GF-D8 (cell line): Measurements from ENCODE around the gene NPEPL1.
"Not testable (repeated sequence)": the region's sequence is repeated elsewhere in the genome, so short reads cannot be mapped to it uniquely, and the experiment has no call there.

Source experiments
- DNase-seq: peaks from one replicate; lab custom pipeline; 2025; lab: John Stamatoyannopoulos, UW

The NPEPL1 gene

GRCh38 chr20:58712806-58713731 is 20.5 kb downstream of the NPEPL1 start:
- DNase-seq, result no peak

DNA sequence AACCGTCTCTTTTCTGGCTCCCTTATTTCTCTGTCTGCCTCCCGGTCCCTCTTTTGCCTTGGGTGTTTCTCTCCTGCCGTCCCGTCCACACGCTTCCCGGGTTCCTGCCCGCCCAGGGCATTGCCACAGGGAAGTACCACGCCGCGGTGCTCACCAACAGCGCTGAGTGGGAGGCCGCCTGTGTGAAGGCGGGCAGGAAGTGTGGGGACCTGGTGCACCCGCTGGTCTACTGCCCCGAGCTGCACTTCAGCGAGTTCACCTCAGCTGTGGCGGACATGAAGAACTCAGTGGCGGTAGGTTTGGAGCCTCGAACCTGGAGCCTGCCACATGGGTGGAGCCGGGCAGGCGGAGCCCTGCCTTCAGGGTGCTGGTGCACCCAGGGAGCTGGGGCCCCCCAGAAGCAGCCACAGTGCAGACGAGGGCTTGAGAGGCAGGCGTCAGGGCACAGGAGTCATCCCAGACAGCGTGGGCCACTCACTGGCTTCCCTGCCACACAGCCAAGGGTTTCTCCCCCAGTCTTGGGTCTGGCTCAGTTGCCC is 21.3 kb downstream of the NPEPL1 start:
- no peak for DNase-seq

DNA sequence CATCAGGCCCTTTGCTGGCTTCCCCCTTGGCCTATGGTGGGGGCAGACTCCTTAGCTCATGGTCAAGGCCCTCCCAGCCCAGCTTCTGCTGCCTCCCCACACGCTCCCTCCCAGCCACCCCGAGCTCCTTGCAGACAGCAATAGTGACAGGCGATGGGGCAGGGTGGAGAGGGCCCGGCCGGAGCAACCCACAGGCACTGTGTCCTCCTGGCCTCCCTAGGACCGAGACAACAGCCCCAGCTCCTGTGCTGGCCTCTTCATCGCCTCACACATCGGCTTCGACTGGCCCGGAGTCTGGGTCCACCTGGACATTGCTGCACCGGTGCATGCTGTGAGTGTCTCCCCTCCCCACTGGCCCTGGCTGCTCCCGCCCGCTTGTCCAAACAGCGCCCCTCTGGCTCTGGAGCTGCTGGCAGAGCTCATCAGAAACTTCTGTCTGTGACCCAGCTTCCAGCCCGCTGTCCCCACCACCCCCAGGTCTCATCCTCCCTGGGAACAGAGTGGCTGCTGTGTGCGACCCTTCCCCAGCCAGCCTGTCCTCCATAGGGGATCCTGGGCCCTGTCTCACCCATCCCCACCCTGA is 21.8 kb downstream of the NPEPL1 start:
- DNase-seq, result no peak

GRCh38 chr20:58714923-58715351 is 22.3 kb downstream of the NPEPL1 start:
- DNase-seq, result no peak

DNA sequence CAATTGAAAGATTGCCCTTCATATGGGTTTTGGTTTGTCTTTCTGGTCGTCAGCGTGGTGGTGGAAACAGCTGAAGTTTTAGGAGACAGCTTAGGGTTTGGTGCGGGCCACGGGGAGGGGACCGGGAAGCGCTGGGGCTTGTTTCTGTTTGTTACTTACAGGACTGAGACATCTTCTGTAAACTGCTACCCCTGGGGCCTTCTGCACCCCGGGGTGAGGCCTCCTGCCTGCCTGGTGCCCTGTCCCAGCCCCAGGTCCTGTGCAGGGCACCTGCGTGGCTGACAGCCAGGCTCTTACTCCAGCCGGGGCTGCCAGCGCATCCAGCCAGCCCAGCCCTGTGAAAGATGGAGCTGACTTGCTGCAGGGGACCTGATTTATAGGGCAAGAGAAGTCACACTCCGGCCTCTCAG is 22.8 kb downstream of the NPEPL1 start:
- DNase-seq, result no peak

GRCh38 chr20:58715801-58716475 is 23.3 kb downstream of the NPEPL1 start:
- DNase-seq, result no peak

DNA sequence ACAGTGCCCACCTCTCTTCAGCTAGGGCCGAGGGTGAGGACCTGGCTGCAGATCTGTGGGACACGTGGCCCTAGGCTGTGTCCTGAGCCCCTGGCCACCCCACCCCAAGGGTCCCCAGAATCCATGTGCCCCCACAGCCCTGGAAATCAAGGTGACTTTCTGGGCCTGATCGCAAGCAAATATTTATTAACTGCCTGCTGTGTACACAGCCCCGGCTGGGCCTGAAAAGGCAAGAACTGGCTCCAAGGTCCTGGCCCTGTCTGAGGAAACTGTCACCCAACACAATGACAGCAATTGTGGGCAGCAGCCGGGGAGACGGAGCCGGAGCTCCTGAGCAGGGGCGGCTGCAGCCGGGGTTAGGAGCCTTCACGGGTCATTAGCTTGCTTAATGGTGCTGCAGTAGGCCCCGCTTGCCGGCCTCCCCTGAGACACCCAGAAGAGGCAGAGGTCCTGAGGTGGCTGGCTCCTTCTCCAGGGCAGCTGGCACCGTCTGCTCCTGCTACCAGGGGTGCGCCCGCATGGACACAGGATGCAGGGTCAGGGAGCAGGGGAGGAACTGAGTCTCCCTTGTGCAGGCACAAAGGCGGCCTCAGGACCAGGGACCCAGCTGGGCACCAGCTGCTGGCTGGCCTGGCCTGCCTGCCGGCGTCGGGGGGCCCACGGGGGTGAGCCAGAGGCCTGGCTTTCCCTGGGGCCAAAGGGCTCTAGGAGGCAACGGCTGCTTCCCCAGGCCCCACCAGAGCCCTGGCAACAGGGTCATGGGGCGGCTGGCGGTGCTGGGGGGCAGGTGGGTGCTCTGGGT is 24.1 kb downstream of the NPEPL1 start:
- no peak for DNase-seq

- DNase-seq, result no peak
Observed at GRCh38 chr20:58717278-58718091, 24.9 kb downstream of the NPEPL1 start.

DNA sequence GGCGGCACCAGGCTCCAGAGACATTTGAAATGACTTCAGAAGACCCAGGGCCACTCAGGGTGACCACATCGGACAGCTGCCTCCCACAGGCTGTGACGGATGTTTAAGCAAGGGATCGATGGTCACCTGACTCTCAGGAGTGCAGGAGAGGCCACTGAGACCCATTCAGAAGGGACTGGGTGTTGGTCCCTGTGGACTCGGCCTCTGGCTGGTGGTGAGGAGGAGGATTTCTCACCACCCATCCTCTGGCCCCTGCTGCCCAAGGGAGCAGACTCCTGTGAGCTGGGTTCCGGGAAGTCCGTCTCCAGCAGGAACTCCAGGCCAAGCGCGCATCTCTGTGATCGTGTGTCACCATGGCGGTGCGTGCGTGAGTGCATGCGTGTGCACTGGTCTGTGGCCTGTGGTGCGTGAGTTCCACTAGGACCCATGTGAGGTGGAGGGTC is 25.5 kb downstream of the NPEPL1 start:
- DNase-seq, result no peak

DNA sequence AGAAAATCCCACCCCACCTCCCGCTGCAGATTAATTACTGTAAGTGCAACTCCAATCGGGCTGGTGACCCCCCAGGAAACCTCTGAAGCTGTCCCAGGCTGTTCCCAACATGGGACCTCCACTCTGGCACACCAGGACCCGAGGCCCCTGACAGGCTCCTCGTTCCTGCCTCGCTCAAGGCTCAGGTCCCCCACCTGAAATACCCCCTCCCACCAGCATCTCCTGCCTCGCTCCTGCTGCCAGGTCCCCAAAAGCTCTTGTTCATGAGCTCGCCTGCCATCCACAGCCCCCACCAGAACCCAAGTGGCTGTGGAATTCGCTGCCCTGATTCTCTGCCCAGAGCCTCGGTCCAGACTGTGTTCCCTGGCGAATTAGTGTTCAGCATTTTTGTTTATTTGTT is 26.1 kb downstream of the NPEPL1 start:
- no peak for DNase-seq

DNA sequence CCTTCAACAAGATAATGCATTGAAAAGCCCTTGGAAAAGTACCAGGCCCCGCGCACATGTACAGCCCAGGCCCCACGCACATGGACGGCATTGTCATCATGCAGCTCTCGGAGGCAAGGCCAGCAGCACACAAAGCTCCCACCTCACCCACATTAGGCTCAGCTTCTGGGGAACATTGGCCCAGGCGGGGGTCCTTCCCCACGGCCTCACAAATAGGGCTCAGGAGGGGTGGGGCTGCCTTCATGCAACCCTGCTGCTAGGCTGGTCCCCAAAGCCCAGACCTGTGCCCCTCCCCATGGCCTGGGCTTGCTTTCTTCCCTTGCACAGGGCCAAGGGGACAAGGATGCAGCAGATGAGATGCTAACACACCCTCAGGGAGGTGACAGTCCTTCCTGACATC is 26.7 kb downstream of the NPEPL1 start:
- no peak for DNase-seq

DNA sequence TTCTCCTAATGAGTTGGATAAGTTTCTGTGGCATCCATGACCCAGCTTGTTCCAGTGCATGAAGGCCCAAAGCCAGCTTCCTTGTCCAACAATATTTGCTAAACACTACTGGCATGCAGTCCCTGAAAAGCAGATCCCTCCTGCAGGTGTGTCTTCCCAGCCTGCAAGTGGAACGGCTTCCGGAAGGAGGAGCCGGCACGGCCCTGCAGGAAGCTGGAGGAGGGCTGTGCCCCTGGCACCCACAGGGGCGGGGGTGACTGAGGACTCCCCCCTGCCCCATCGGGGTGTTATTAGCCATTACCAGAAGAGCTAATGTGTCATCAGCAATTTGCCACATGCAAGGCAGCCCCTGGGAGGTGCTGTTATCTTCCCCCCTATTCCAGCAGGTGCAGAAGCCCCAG is 27.4 kb downstream of the NPEPL1 start:
- no peak for DNase-seq

DNA sequence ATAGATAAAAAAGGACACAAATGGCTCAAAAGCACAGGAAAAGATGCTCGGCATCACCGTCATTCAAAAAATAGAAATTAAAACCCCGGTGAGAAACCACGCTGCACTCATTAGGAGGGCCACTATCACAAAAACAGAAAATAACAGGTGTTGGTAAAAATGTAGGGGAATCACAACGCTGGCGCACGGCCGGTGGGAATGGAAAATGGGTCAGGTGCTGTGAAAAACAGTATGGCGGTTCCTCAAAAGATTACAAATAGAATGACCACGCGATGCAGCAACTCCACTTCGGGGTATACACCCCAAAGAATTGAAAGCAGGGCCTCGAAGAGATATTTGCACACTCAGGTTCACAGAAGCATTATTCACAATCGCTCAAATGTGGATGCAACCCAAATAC is 28.3 kb downstream of the NPEPL1 start:
- DNase-seq, result no peak

DNA sequence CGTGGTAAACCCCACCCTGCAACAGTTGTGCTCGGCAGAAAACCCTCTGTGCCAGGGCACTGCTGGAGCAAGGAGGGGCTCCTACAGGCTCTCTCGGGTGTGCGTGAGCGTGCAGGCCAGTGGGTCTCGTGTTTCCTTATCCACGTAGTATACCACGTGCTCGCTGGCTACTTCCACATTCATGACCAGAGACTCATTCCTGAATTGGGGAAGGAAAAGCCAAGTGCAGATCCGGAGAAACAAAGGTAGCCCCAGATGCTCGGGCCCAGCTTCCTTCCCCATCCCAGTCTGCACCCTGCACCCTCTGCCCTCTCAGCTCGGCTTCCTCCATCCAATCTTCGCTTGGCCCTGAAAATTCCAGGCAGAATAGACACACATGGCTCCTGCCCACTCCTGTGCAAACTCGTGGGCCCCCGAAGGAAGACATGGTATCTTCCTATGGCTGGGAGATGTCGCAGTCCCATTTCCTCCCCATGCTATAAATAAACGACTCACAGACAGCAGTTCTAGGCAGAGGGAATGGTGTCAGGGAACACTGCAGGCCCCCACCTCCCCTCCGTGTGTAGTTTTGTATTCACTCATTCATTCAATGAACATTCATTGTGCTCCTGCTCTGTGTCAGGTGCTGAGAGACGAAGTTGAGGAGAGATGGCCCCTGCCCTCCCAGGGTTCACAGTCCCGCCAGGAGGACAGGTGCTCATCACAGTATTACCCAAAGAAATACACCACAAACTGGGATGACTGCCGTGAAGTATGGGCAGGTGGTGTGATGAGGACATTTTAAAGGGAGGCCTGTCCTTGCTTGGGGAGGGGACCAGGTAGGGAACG is 29.6 kb downstream of the NPEPL1 start:
- DNase-seq, result no peak

DNA sequence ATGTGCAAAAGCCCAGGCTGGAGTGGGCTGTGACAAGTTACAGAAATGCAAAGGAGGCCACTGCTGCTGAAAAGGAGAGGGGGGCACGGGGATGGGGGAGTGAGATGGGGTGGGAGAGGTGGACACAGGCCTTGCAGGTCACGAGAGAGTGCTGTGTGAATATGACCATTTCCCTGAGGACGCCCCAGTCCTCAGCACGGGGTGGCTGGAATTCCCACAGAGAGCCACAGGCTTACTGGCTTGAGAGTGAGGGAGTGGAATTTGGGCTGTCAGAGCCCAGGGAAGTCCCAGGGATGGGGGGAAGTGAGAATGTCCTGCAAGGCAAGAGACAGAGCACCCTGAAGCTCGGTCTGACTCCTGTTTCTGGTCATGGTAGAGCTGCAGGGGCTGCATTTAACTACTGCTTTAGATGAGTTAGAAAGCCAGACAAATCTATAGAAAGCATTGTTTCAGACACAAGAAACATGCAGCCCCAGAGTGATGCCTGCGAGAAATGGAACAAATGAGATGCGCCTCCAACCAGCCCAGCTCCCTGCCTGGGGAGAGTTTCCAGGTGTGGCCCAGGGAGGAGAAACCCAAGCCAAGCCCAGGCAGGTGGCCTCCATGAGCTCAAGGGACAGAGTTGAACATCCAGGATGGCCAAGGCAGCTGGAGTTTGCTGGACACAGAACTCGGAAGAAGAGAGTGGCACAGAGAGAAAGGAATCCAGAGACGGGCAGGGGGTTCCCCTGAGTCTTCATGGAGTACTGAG is 30.5 kb downstream of the NPEPL1 start:
- DNase-seq, result no peak

DNA sequence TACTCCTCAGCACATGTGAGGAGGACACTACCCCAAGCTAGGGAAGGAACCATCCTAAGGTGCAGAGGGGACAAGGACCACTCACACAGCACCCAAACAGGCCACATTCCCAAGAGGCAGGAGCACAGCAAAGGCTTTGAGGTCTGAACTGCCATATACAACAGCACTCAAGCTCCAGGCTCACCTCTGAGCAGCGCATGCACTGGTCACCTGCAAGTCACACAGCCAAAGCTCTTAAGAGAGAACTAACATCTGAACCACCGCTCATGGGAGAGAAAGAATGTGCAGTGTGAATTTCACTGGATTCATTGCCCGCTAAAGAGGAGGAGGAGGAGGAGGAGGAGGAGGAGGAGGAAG is 31.0 kb downstream of the NPEPL1 start:
- no peak for DNase-seq

- DNase-seq, result not testable (repeated sequence)
Observed at GRCh38 chr20:58726156-58726555, 33.6 kb downstream of the NPEPL1 start.

GRCh38 chr20:58731192-58731591 is 38.6 kb downstream of the NPEPL1 start:
- no peak for DNase-seq

GRCh38 chr20:58737198-58737597 is 44.6 kb downstream of the NPEPL1 start:
- no peak for DNase-seq
